GM21737 (cell line): ENCODE results near the gene CD48.

Experiments
- ATAC-seq: cut with Tn5 transposase; IDR thresholded peaks from one replicate; pipeline ENCODE4 v1.9.1; 2021; ENCODE audit warnings: mild to moderate bottlenecking, moderate library complexity; ENCODE audit not compliant: unreplicated experiment

Gene CD48

GRCh38 chr1:160711602-160712311, at the start of gene CD48:
Gene CD48, minus strand, starts transcription at chr1:160711822. Its CDS starts 59 bp downstream, at chr1:160711763.
- peak; percentile 28 for ATAC-seq

GRCh38 chr1:160761046-160761445, 49.4 kb upstream of the CD48 start:
- ATAC-seq, result no peak

- ATAC-seq, result no peak
Measured at GRCh38 chr1:160759740-160760139, 48.1 kb upstream of the CD48 start.

- no peak for ATAC-seq
Measured at GRCh38 chr1:160758521-160758920, 46.9 kb upstream of the CD48 start.

- no peak for ATAC-seq
Measured at GRCh38 chr1:160756849-160757201, 45.2 kb upstream of the CD48 start.

- no peak for ATAC-seq
Measured at GRCh38 chr1:160755911-160756848, 44.6 kb upstream of the CD48 start.

GRCh38 chr1:160755461-160755860, 43.8 kb upstream of the CD48 start:
- ATAC-seq, result no peak

GRCh38 chr1:160753594-160753993, 42.0 kb upstream of the CD48 start:
- ATAC-seq, result no peak

- ATAC-seq, result no peak
Measured at GRCh38 chr1:160752924-160753323, 41.3 kb upstream of the CD48 start.

- ATAC-seq, result no peak
Measured at GRCh38 chr1:160752406-160752805, 40.8 kb upstream of the CD48 start.

- no peak for ATAC-seq
Measured at GRCh38 chr1:160750608-160751007, 39.0 kb upstream of the CD48 start.

GRCh38 chr1:160748878-160749269, 37.3 kb upstream of the CD48 start:
- no peak for ATAC-seq

GRCh38 chr1:160748181-160748877, 36.7 kb upstream of the CD48 start:
- ATAC-seq, result no peak

GRCh38 chr1:160747717-160748116, 36.1 kb upstream of the CD48 start:
- ATAC-seq, result no peak

GRCh38 chr1:160746836-160747500, 35.3 kb upstream of the CD48 start:
- no peak for ATAC-seq

GRCh38 chr1:160745551-160745950, 33.9 kb upstream of the CD48 start:
- ATAC-seq, result no peak

- no peak for ATAC-seq
Measured at GRCh38 chr1:160744852-160745520, 33.4 kb upstream of the CD48 start.

GRCh38 chr1:160744199-160744851, 32.7 kb upstream of the CD48 start:
- ATAC-seq, result no peak

- no peak for ATAC-seq
Measured at GRCh38 chr1:160743266-160743665, 31.6 kb upstream of the CD48 start.
